Neural cell (in vitro differentiated cells): ENCODE results near the gene CAPN15. TPM values are rescaled to one million over a fixed set of nuclear protein-coding genes. Genes with fewer than 3 reads are reported as not detected.

Source experiments
- H2AFZ ChIP-seq: fragments of 200-600, 300-800 bp; sonication (generic), shearing (Covaris generic); 2 replicates; pipeline ENCODE4 v1.6.0; 2014; ENCODE audit warnings: low read depth, mild to moderate bottlenecking, antibody characterized with exemption, low read length, moderate library complexity
- H3F3A ChIP-seq: fragments of 200-600 bp; shearing (Covaris generic); 2 replicates; pipeline ENCODE4 v1.6.1; 2016; ENCODE audit warnings: mild to moderate bottlenecking, moderate library complexity, mixed read lengths, antibody characterized with exemption, low read length; ENCODE audit not compliant: insufficient read depth, poor library complexity, severe bottlenecking
- H3K27ac ChIP-seq: fragments of 200-600, 300-800 bp; sonication (generic), shearing (Covaris generic); 2 replicates; pipeline ENCODE4 v1.5.1; 2014; ENCODE audit warnings: mild to moderate bottlenecking, low read length, moderate library complexity
- H3K27me3 ChIP-seq: fragments of 300-800, 200-600 bp; sonication (generic), shearing (Covaris generic); 2 replicates; pipeline ENCODE4 v1.6.0; 2014; ENCODE audit warnings: mild to moderate bottlenecking, low read depth, low read length, moderate library complexity; ENCODE audit not compliant: insufficient read depth
- H3K36me3 ChIP-seq: fragments of 300-800, 200-600 bp; sonication (generic), shearing (Covaris generic); 2 replicates; pipeline ENCODE4 v1.5.1; 2014; ENCODE audit warnings: mild to moderate bottlenecking, antibody characterized with exemption, low read length, moderate library complexity; ENCODE audit not compliant: insufficient read depth
- H3K4me2 ChIP-seq: fragments of 300-800, 200-600 bp; sonication (generic), shearing (Covaris generic); 2 replicates; pipeline ENCODE4 v1.6.0; 2014; ENCODE audit warnings: mild to moderate bottlenecking, low read length
- H3K4me3 ChIP-seq: fragments of 300-800, 200-600 bp; sonication (generic), shearing (Covaris generic); 2 replicates; pipeline ENCODE4 v1.5.1; 2014; ENCODE audit warnings: mild to moderate bottlenecking, low read length, moderate library complexity
- H3K79me2 ChIP-seq: fragments of 200-600 bp; shearing (Covaris generic); replicated peaks from 2 replicates; pipeline ENCODE4 v1.6.0; 2014; ENCODE audit warnings: mild to moderate bottlenecking, low read length, moderate library complexity; ENCODE audit not compliant: insufficient read depth
- H3K9ac ChIP-seq: fragments of 300-800, 200-600 bp; sonication (generic), shearing (Covaris generic); 2 replicates; pipeline ENCODE4 v1.6.1; 2016; ENCODE audit warnings: mild to moderate bottlenecking, low read length, mixed read lengths
- H3K9me2 ChIP-seq: fragments of 200-600 bp; shearing (Covaris generic); 2 replicates; pipeline ENCODE4 v1.6.1; 2016; ENCODE audit warnings: mild to moderate bottlenecking, low read length, mixed read lengths; ENCODE audit not compliant: insufficient read depth
- H3K9me3 ChIP-seq: fragments of 200-600, 300-800 bp; sonication (generic), shearing (Covaris generic); 2 replicates; pipeline ENCODE4 v1.6.1; 2016; ENCODE audit warnings: mild to moderate bottlenecking, mixed run types, low read length, moderate library complexity, mixed read lengths
- H4K20me1 ChIP-seq: fragments of 200-600 bp; shearing (Covaris generic); 2 replicates; pipeline ENCODE4 v1.6.1; 2016; ENCODE audit warnings: mild to moderate bottlenecking, mixed run types; ENCODE audit not compliant: insufficient read depth
- CTCF ChIP-seq: fragments of 450-650 bp; IDR thresholded peaks from 2 replicates; pipeline ENCODE4 v1.5.1; 2014; ENCODE audit warnings: antibody characterized with exemption, mild to moderate bottlenecking, moderate library complexity; ENCODE audit not compliant: poor library complexity, severe bottlenecking
- EP300 ChIP-seq: fragments of 450-650 bp; conservative IDR thresholded peaks from 2 replicates; pipeline ENCODE4 v1.6.1; 2014; ENCODE audit warnings: antibody characterized with exemption, mild to moderate bottlenecking, moderate library complexity; ENCODE audit not compliant: poor library complexity, severe bottlenecking
- EZH2 ChIP-seq: fragments of 200-600, 300-800 bp; shearing (Covaris generic), sonication (generic); IDR thresholded peaks from 2 replicates; pipeline ENCODE4 v1.6.1; 2014; ENCODE audit warnings: antibody characterized with exemption, low read length, borderline replicate concordance, mild to moderate bottlenecking; ENCODE audit not compliant: insufficient read depth, poor library complexity, severe bottlenecking
- MXI1 ChIP-seq: fragments of 450-650 bp; conservative IDR thresholded peaks from 2 replicates; pipeline ENCODE4 v1.6.1; 2014; ENCODE audit warnings: antibody characterized with exemption, mild to moderate bottlenecking; ENCODE audit not compliant: poor library complexity, severe bottlenecking
- POLR2AphosphoS5 ChIP-seq: IDR thresholded peaks from 2 replicates; pipeline ENCODE4 v1.6.1; 2012
- RAD21 ChIP-seq: fragments of 450-650 bp; conservative IDR thresholded peaks from 2 replicates; pipeline ENCODE4 v1.6.1; 2014; ENCODE audit warnings: antibody characterized with exemption, mild to moderate bottlenecking, moderate library complexity
- REST ChIP-seq: IDR thresholded peaks from 2 replicates; pipeline ENCODE4 v1.6.1; 2012; ENCODE audit warnings: borderline replicate concordance
- SMC3 ChIP-seq: fragments of 450-650 bp; conservative IDR thresholded peaks from 2 replicates; pipeline ENCODE4 v1.6.1; 2014; ENCODE audit warnings: antibody characterized with exemption, mild to moderate bottlenecking, moderate library complexity; ENCODE audit not compliant: poor library complexity
- TAF1 ChIP-seq: IDR thresholded peaks from 2 replicates; pipeline ENCODE4 v1.6.1; 2012; ENCODE audit warnings: low read depth
- polyA plus RNA-seq: library from polyadenylated mRNA; depleted of rRNA; stranded (reverse); fragments of >200 nt; gene quantifications from 2 replicates; pipeline ENCODE4 v1.2.3, GENCODE V29; 2014

CAPN15 gene
- polyA plus RNA-seq, 1 donor from 2014 or later, result 11.5 TPM

- Histone ChIP-seq H3K9me3 (no peaks in the 10 kb centered on the region), H3K4me3 (no peak overlapping the region), H3K27ac (no peak overlapping the region), H3K9ac (no peak overlapping the region), H3K36me3 (no peaks in the 10 kb centered on the region), H4K20me1 (no peaks in the 10 kb centered on the region), H3K9me2 (no peaks in the 10 kb centered on the region), H2AFZ (no peak overlapping the region), H3K79me2 (peaks cover 3% of the 10 kb centered on the region), H3K27me3 (no peaks in the 10 kb centered on the region), H3F3A (no peaks in the 10 kb centered on the region), H3K4me2 (no peak overlapping the region)
- TF ChIP-seq EZH2, result no peak
- no peak for TF ChIP-seq EP300
- no peak for TF ChIP-seq POLR2AphosphoS5
- TF ChIP-seq CTCF, result no peak
- TF ChIP-seq SMC3, result no peak
These were observed 48.1 kb downstream of the CAPN15 start for GRCh38 chr16:575354-576196.

- Histone ChIP-seq H3F3A (no peaks in the 10 kb centered on the region), H3K4me2 (no peak overlapping the region), H2AFZ (no peak overlapping the region), H3K4me3 (no peak overlapping the region), H3K9me3 (no peaks in the 10 kb centered on the region), H3K27me3 (no peaks in the 10 kb centered on the region), H3K27ac (no peak overlapping the region), H3K9me2 (no peaks in the 10 kb centered on the region), H4K20me1 (no peaks in the 10 kb centered on the region), H3K36me3 (no peaks in the 10 kb centered on the region), H3K79me2 (no peaks in the 10 kb centered on the region), H3K9ac (no peak overlapping the region)
- TF ChIP-seq TAF1 (no peak), RAD21 (no peak), EP300 (no peak), POLR2AphosphoS5 (no peak), CTCF (no peak), EZH2 (no peak), SMC3 (no peak), MXI1 (no peak), REST (no peak)
These were observed 48.8 kb downstream of the CAPN15 start for GRCh38 chr16:576197-576822.
